CD14-positive monocyte (primary cell): ENCODE measurements around the gene TAF15. TPM values are rescaled to one million over a fixed set of nuclear protein-coding genes. Genes with fewer than 3 reads are reported as not detected.

Source experiments
- DNase-seq, 3 donors: peaks; one replicate each; pipeline ENCODE4 v3.0.0-alpha.2; 2011 to 2022
- H2AFZ ChIP-seq: 2 replicates; pipeline ENCODE4 v1.6.0; 2012; ENCODE audit warnings: mild to moderate bottlenecking, low read depth, low read length, inconsistent platforms; ENCODE audit not compliant: insufficient read depth, poor library complexity, severe bottlenecking
- H3K27ac ChIP-seq, 2 donors: 1 replicate in 1 of 2; 2 replicates in 1 of 2; pipeline ENCODE4 v1.5.1; 2012 to 2013; ENCODE audit warnings: low read length in 2 of 2, control low read depth in 1 of 2, inconsistent platforms in 1 of 2, low read depth in 1 of 2, mild to moderate bottlenecking in 1 of 2
- H3K27me3 ChIP-seq, 2 donors: one replicate each; pipeline versions ENCODE4 v1.6.0 to v1.6.1; 2011 to 2013; ENCODE audit warnings: low read length in 2 of 2; ENCODE audit not compliant: control insufficient read depth in 2 of 2, insufficient read depth in 2 of 2
- H3K36me3 ChIP-seq, 2 donors: replicated peaks in 1 of 2; 1 replicate in 1 of 2; 2 replicates in 1 of 2; pipeline versions ENCODE4 v1.5.1 to v1.6.1; 2012 to 2013; ENCODE audit warnings: low read length in 2 of 2, control low read depth in 1 of 2, inconsistent platforms in 1 of 2, mild to moderate bottlenecking in 1 of 2; ENCODE audit not compliant: insufficient read depth in 2 of 2, control insufficient read depth in 1 of 2
- H3K4me1 ChIP-seq, 2 donors: 1 replicate in 1 of 2; 2 replicates in 1 of 2; pipeline versions ENCODE4 v1.5.1 to v1.6.1; 2012 to 2013; ENCODE audit warnings: low read length in 2 of 2, control low read depth in 1 of 2, inconsistent platforms in 1 of 2, mild to moderate bottlenecking in 1 of 2, moderate library complexity in 1 of 2; ENCODE audit not compliant: insufficient read depth in 2 of 2, control insufficient read depth in 1 of 2
- H3K4me2 ChIP-seq: replicated peaks from 2 replicates; pipeline ENCODE3; 2012; ENCODE audit warnings: low read length, moderate library complexity, mild to moderate bottlenecking; ENCODE audit not compliant: poor library complexity, severe bottlenecking; ENCODE audit errors: extremely low read depth
- H3K4me3 ChIP-seq, 3 experiments: fragments of 200-600 bp in 1 of 3; sonication (generic) in 1 of 3; replicated peaks in 1 of 3; 1 replicate in 2 of 3; 2 replicates in 1 of 3; pipeline ENCODE4 v1.5.1; 2011 to 2013; ENCODE audit warnings: low read length in 3 of 3, mild to moderate bottlenecking in 3 of 3, control low read depth in 2 of 3, low read depth in 2 of 3, inconsistent platforms in 1 of 3, moderate library complexity in 1 of 3
- H3K79me2 ChIP-seq: 2 replicates; pipeline ENCODE4 v1.6.0; 2012; ENCODE audit warnings: mild to moderate bottlenecking, control low read depth, inconsistent platforms, low read length, moderate library complexity; ENCODE audit not compliant: insufficient read depth
- H3K9ac ChIP-seq: 2 replicates; pipeline ENCODE4 v1.6.0; 2017; ENCODE audit warnings: low read length, mild to moderate bottlenecking; ENCODE audit not compliant: insufficient read depth, poor library complexity, severe bottlenecking
- H3K9me3 ChIP-seq, 2 donors: replicated peaks in 1 of 2; 1 replicate in 1 of 2; 2 replicates in 1 of 2; pipeline versions ENCODE4 v1.5.1 to v1.6.1; 2012 to 2013; ENCODE audit warnings: low read length in 2 of 2, control low read depth in 1 of 2; ENCODE audit not compliant: control insufficient read depth in 1 of 2, insufficient read depth in 1 of 2
- H4K20me1 ChIP-seq: 2 replicates; pipeline ENCODE4 v1.6.0; 2012; ENCODE audit warnings: mild to moderate bottlenecking, low read length, control low read depth, moderate library complexity; ENCODE audit not compliant: insufficient read depth
- H3K27ac Mint-ChIP-seq, 7 donors: one replicate each; pipeline ENCODE4 v1.8.0; 2020; ENCODE audit warnings: mild to moderate bottlenecking in 7 of 7, mixed read lengths in 7 of 7, moderate library complexity in 6 of 7, inconsistent platforms in 2 of 7
- H3K27me3 Mint-ChIP-seq, 3 donors: one replicate each; pipeline ENCODE4 v1.8.0; 2021 to 2022; ENCODE audit warnings: low read depth in 3 of 3, mild to moderate bottlenecking in 3 of 3, mixed read lengths in 3 of 3, moderate library complexity in 3 of 3, inconsistent platforms in 1 of 3
- H3K36me3 Mint-ChIP-seq, 2 donors: one replicate each; pipeline ENCODE4 v1.8.0; 2020; ENCODE audit warnings: mixed read lengths in 2 of 2, inconsistent platforms in 1 of 2, mild to moderate bottlenecking in 1 of 2
- H3K4me1 Mint-ChIP-seq: one replicate; pipeline ENCODE4 v1.8.0; 2020; ENCODE audit warnings: mild to moderate bottlenecking, mixed read lengths
- H3K4me3 Mint-ChIP-seq, 2 donors: one replicate each; pipeline ENCODE4 v1.8.0; 2020; ENCODE audit warnings: mild to moderate bottlenecking in 2 of 2, mixed read lengths in 2 of 2, moderate library complexity in 1 of 2
- H3K9me3 Mint-ChIP-seq, 7 donors: one replicate each; pipeline ENCODE4 v1.8.0; 2020 to 2022; ENCODE audit warnings: mixed read lengths in 7 of 7, mild to moderate bottlenecking in 6 of 7, moderate library complexity in 6 of 7, inconsistent platforms in 2 of 7
- CTCF ChIP-seq: fragments of 200-600 bp; IDR thresholded peaks from one replicate; pipeline ENCODE4 v1.8.0; 2022; ENCODE audit warnings: antibody characterized with exemption, mild to moderate bottlenecking
- WGBS: methylation state at CpG from one replicate; pipeline ENCODE4 v1.1.5; 2013; ENCODE audit warnings: missing lambda C conversion rate; ENCODE audit not compliant: insufficient coverage; 5-methylcytosine and 5-hydroxymethylcytosine counted together
- intact Hi-C, 2 donors: fragments of 100-400 bp; cut with micrococcal nuclease; formaldehyde crosslinking; loops; one replicate each; pipeline versions ENCODE4 v1.15.0 to v1.15.1; 2023
- polyA plus RNA-seq, 3 donors: library from polyadenylated mRNA; depleted of rRNA in 1 of 3; unstranded in 2 of 3; stranded (reverse) in 1 of 3; fragments of 300-500 nt in 2 of 3; fragments of >200 nt in 1 of 3; fragmentation: Illumina TruSeq in 2 of 3; gene quantifications; 1 replicate in 2 of 3; 2 replicates in 1 of 3; pipeline ENCODE4 v1.2.3, GENCODE V29; 2012 to 2021

The TAF15 gene
- polyA plus RNA-seq, 3 donors: 6.0 to 50.6 (median 16.3) TPM

GRCh38 chr17:35778641-35779196 lies 30.6 kb upstream of the TAF15 start:
- Histone ChIP-seq H3K36me3 (no peaks in the 10 kb centered on the region), H4K20me1 (no peaks in the 10 kb centered on the region), H3K9ac (no peak overlapping the region), H2AFZ (no peak overlapping the region), H3K27me3 (peaks cover 0 to 2% of the 10 kb centered on the region in 2 donors), H3K4me2 (no peak overlapping the region), H3K79me2 (no peaks in the 10 kb centered on the region), H3K4me1 (peaks cover 17% of the 10 kb centered on the region in 2 donors), H3K9me3 (no peaks in the 10 kb centered on the region), H3K4me3 (no peak overlapping the region), H3K27ac (no peak overlapping the region)
- H3K27me3 Mint-ChIP-seq: peaks cover 9 to 32% (median 26%) of the 10 kb centered on the region in 3 donors
- H3K4me1 Mint-ChIP-seq: peaks cover 22% of the 10 kb centered on the region
- TF ChIP-seq CTCF: no peak
- no peaks in the 10 kb centered on the region for H3K9me3 Mint-ChIP-seq
- 81% methylated on average over 9 of the region's 16 CpGs for WGBS
- no peak overlapping the region for H3K4me3 Mint-ChIP-seq
- H3K36me3 Mint-ChIP-seq: no peaks in the 10 kb centered on the region
- intact Hi-C loops: no loop called here
- no peak overlapping the region for H3K27ac Mint-ChIP-seq
- no peak for DNase-seq

- Mint-ChIP-seq H3K27ac (no peak overlapping the region), H3K4me3 (no peak overlapping the region), H3K4me1 (peaks cover 19% of the 10 kb centered on the region), H3K9me3 (no peaks in the 10 kb centered on the region), H3K36me3 (no peaks in the 10 kb centered on the region), H3K27me3 (peaks cover 6 to 26% (median 25%) of the 10 kb centered on the region in 3 donors)
- no peaks in the 10 kb centered on the region for H3K9me3 ChIP-seq
- H2AFZ ChIP-seq: no peak overlapping the region
- H4K20me1 ChIP-seq: no peaks in the 10 kb centered on the region
- peaks cover 0 to 2% of the 10 kb centered on the region in 2 donors for H3K27me3 ChIP-seq
- DNase-seq: no peak
- no peak overlapping the region for H3K27ac ChIP-seq
- H3K79me2 ChIP-seq: no peaks in the 10 kb centered on the region
- 94% methylated on average over 3 of the region's 3 CpGs for WGBS
- peaks cover 17% of the 10 kb centered on the region in 2 donors for H3K4me1 ChIP-seq
- H3K4me3 ChIP-seq: no peak overlapping the region
- no peak overlapping the region for H3K4me2 ChIP-seq
- H3K36me3 ChIP-seq: no peaks in the 10 kb centered on the region
- no peak overlapping the region for H3K9ac ChIP-seq
- TF ChIP-seq CTCF: no peak
- intact Hi-C loops: no loop called here
These were observed 28.3 kb upstream of the TAF15 start for GRCh38 chr17:35780950-35781349.
